Body of pancreas (tissue), 4 donors: ENCODE results near the gene PAM16. TPM values are rescaled to one million over a fixed set of nuclear protein-coding genes. Genes with fewer than 3 reads are reported as not detected.

Source experiments
- ATAC-seq: fragments of 150-250 bp; one replicate; pipeline ENCODE4 v1.9.1; 2016
- DNase-seq, 4 donors: peaks; one replicate each; pipeline ENCODE4 v3.0.0-alpha.2; 2019
- H3K27ac ChIP-seq, 4 donors: fragments of 200-600 bp; sonication (generic); 1 replicate in 3 of 4; 2 replicates in 1 of 4; pipeline versions ENCODE4 v1.5.1 to v1.6.1; 2016 to 2019; ENCODE audit warnings: mild to moderate bottlenecking in 1 of 4, mixed read lengths in 1 of 4, moderate library complexity in 1 of 4
- H3K27me3 ChIP-seq, 2 donors: fragments of 200-600 bp; sonication (generic); one replicate each; pipeline ENCODE4 v1.6.0; 2016; ENCODE audit warnings: mild to moderate bottlenecking in 1 of 2
- H3K36me3 ChIP-seq, 2 donors: fragments of 200-600 bp; sonication (generic); replicated peaks in 1 of 2; 2 replicates each; pipeline ENCODE4 v1.5.1; 2016; ENCODE audit warnings: low read depth in 2 of 2; ENCODE audit not compliant: insufficient read depth in 1 of 2
- H3K4me1 ChIP-seq: fragments of 200-600 bp; sonication (generic); one replicate; pipeline ENCODE4 v1.6.0; 2016
- H3K4me3 ChIP-seq, 2 donors: fragments of 200-600 bp; sonication (generic); 1 replicate in 1 of 2; 2 replicates in 1 of 2; pipeline ENCODE4 v1.5.1; 2016 to 2019
- H3K9me3 ChIP-seq, 3 donors: fragments of 200-600 bp; sonication (generic); 1 replicate in 2 of 3; 2 replicates in 1 of 3; pipeline ENCODE4 v1.5.1; 2016
- CTCF ChIP-seq, 7 experiments: fragments of 450-650 bp in 4 of 7; fragments of 200-600 bp in 3 of 7; sonication (generic) in 3 of 7; IDR thresholded peaks; one replicate each; pipeline ENCODE4 v1.5.1; 2016 to 2019; ENCODE audit warnings: antibody characterized with exemption in 7 of 7
- POLR2A ChIP-seq, 3 donors: fragments of 450-650 bp; IDR thresholded peaks; one replicate each; pipeline ENCODE4 v1.6.1; 2016; ENCODE audit warnings: antibody characterized with exemption in 3 of 3, mild to moderate bottlenecking in 2 of 3
- WGBS, 2 donors: methylation state at CpG; one replicate each; pipeline ENCODE4 v1.1.5; 2017; 5-methylcytosine and 5-hydroxymethylcytosine counted together
- intact Hi-C: fragments of 100-400 bp; cut with DNase I; formaldehyde crosslinking; loops from one replicate; pipeline ENCODE4 v1.15.1; 2023
- total RNA-seq, 2 donors: library from RNA; depleted of rRNA; stranded (reverse); fragments of >200 nt; gene quantifications; one replicate each; pipeline ENCODE4 v1.1.0, GENCODE V29; 2016

Gene PAM16
- total RNA-seq, 2 donors from 2014 or later = 25.9 to 27.7 TPM

GRCh38 chr16:4293181-4293716 is 57.9 kb downstream of the PAM16 start:
- H3K4me3 ChIP-seq = no peak overlapping the region
- no peak for TF ChIP-seq CTCF (IDR thresholded peaks at IDR 0.05)
- no peak for TF ChIP-seq POLR2A (IDR thresholded peaks at IDR 0.05)
- H3K27ac ChIP-seq = no peak overlapping the region
- H3K36me3 ChIP-seq = no peaks in the 10 kb centered on the region
- 48 to 69% methylated on average over 6 to 14 of the region's 14 CpGs for WGBS, 2 donors
- H3K9me3 ChIP-seq = no peaks in the 10 kb centered on the region
- peaks cover 15% of the 10 kb centered on the region for H3K4me1 ChIP-seq
- no peak for DNase-seq
- intact Hi-C loops = loop anchor here (5.0 to 10.0 kb wide), 2 partner anchors 39 to 112 kb away; no protein-coding TSS in a partner anchor
- no peak for ATAC-seq
- H3K27me3 ChIP-seq = no peaks in the 10 kb centered on the region

DNA sequence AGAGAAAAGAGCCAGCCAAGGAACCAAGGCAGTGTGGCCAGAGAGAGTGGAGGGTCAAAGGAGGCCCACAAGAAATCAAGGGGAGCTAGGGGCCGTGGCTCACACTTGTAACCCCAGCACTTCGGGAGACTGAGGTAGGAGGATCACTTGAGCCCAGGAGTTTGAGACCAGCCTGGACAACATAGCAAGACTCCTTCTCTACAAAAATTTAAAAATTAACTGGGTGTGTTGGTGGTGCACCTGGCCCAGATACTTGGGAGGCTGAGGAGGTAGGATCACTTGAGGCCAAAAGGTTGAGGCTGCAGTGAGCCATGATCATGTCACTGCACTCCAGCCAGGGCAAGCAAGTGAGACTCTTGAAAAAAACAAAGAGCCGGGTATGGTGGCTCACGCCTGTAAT is 59.4 kb downstream of the PAM16 start:
- no peak for ATAC-seq
- DNase-seq = no peak
- WGBS, 2 donors = 81% methylated on average over 3 to 4 of the region's 4 CpGs
- H3K36me3 ChIP-seq = no peaks in the 10 kb centered on the region
- H3K9me3 ChIP-seq = no peaks in the 10 kb centered on the region
- no peaks in the 10 kb centered on the region for H3K27me3 ChIP-seq
- H3K4me1 ChIP-seq = peaks cover 19% of the 10 kb centered on the region
- TF ChIP-seq CTCF (IDR thresholded peaks at IDR 0.05) (no peak), POLR2A (IDR thresholded peaks at IDR 0.05) (no peak)
- no peak overlapping the region for H3K27ac ChIP-seq
- H3K4me3 ChIP-seq = no peak overlapping the region
- intact Hi-C loops = loop anchor here (5.0 to 10.0 kb wide), 2 partner anchors 41 to 113 kb away; no protein-coding TSS in a partner anchor

Other genes with a start within 250 kb of the PAM16 start
- 10 to 100 TPM; 22.4 to 29.1 TPM for gene ADCY9, start 234.9 kb downstream of the PAM16 start, total RNA-seq
- not detected for gene SRL, start 109.2 kb downstream of the PAM16 start, total RNA-seq
- 10 to 100 TPM in 1 of 2 donors, 1 to 10 TPM in 1; 8.3 to 18.8 TPM for gene TFAP4, start 78.3 kb downstream of the PAM16 start, total RNA-seq
- 1 to 10 TPM; 6.0 to 6.3 TPM for gene GLIS2, start 35.3 kb downstream of the PAM16 start, total RNA-seq
- gene VASN, start 20.5 kb upstream of the PAM16 start, total RNA-seq = 10 to 100 TPM; 14.3 to 22.1 TPM
- gene CORO7, start 65.3 kb upstream of the PAM16 start, total RNA-seq = 10 to 100 TPM; 13.2 to 48.8 TPM
- 10 to 100 TPM; 26.4 to 29.1 TPM for gene DNAJA3, start 74.5 kb upstream of the PAM16 start, total RNA-seq
- 10 to 100 TPM; 36.3 to 43.8 TPM for gene NMRAL1, start 123.3 kb upstream of the PAM16 start, total RNA-seq
- 100 to 1,000 TPM in 1 of 2 donors, 10 to 100 TPM in 1; 18.4 to 115 TPM for gene HMOX2, start 125.1 kb upstream of the PAM16 start, total RNA-seq
- 10 to 100 TPM; 12.9 to 23.3 TPM for gene CDIP1, start 187.5 kb upstream of the PAM16 start, total RNA-seq
- under 1 TPM in 1 of 2 donors, not detected in 1; 0.52 TPM for gene C16orf96, start 205.0 kb upstream of the PAM16 start, total RNA-seq